ENCODE results near the gene ADGRF1. TPM values are rescaled to one million over a fixed set of nuclear protein-coding genes. Genes with fewer than 3 reads are reported as not detected.

The ADGRF1 gene
- total and polyA plus RNA-seq, 2 donors (not counting 3 experiments of a cell fraction or from before 2014, with no cell fraction given): not detected

GRCh38 chr6:47016909-47017308 lies 25.2 kb downstream of the ADGRF1 start:
- Histone ChIP-seq H3K27me3 (ENCODE audit: control insufficient read depth in 2 of 2, insufficient read depth in 2 of 2, low read length in 2 of 2) (no peaks in the 10 kb centered on the region), H3K9me3 (replicated peaks; ENCODE audit: control insufficient read depth, insufficient read depth, low read length) (no peaks in the 10 kb centered on the region), H3K79me2 (ENCODE audit: control insufficient read depth, insufficient read depth, low read length) (no peaks in the 10 kb centered on the region), H3K4me3 (replicated peaks in 1 of 3; ENCODE audit: insufficient read depth in 1 of 3, low read depth in 1 of 3, low read length in 3 of 3) (no peak overlapping the region), H3K4me2 (ENCODE audit: insufficient read depth, low read length) (no peak overlapping the region), H3K36me3 (ENCODE audit: control insufficient read depth in 2 of 2, extremely low read depth in 1 of 2, insufficient read depth in 2 of 2, low read length in 2 of 2) (no peaks in the 10 kb centered on the region), H4K20me1 (replicated peaks; ENCODE audit: control insufficient read depth, extremely low read depth, insufficient read depth, low read length) (no peaks in the 10 kb centered on the region), H3K4me1 (ENCODE audit: control insufficient read depth, extremely low read depth, insufficient read depth, low read length) (no peaks in the 10 kb centered on the region), H3K9me1 (replicated peaks; ENCODE audit: control insufficient read depth, extremely low read depth, insufficient read depth, low read length) (no peaks in the 10 kb centered on the region), H3K9ac (replicated peaks; ENCODE audit: extremely low read depth, insufficient read depth, low read length) (no peak overlapping the region), H3K27ac (ENCODE audit: insufficient read depth, low read depth, low read length) (no peak overlapping the region), H2AFZ (ENCODE audit: low read depth, low read length) (no peak overlapping the region)
- no TSS peak for BruUV-seq (replicated peaks)
- POLR2A ChIA-PET: no interaction called here
- TF ChIP-seq JUN (IDR thresholded peaks at IDR 0.05; ENCODE audit: borderline replicate concordance, insufficient read depth, insufficient read length, low read depth) (no peak), MAX (IDR thresholded peaks at IDR 0.05; ENCODE audit: insufficient read depth, insufficient read length) (no peak), POLR2AphosphoS5 (IDR thresholded peaks at IDR 0.05; ENCODE audit: insufficient read depth, low read depth, low read length) (no peak), FOS (IDR thresholded peaks at IDR 0.05; ENCODE audit: borderline replicate concordance, insufficient read depth, low read length) (no peak), GATA2 (IDR thresholded peaks at IDR 0.05; ENCODE audit: insufficient read depth, insufficient read length, low read depth, low read length) (no peak), POLR2A (IDR thresholded peaks at IDR 0.05; ENCODE audit: low read depth, low read length) (no peak)
- intact Hi-C loops (cut with micrococcal nuclease): no loop called here
- no peak for FAIRE-seq
- CTCF ChIA-PET: interaction anchor here (1.3 to 1.8 kb wide), 3 partner anchors 12 to 193 kb away, joined by 3 to 5 read pairs (median 4); no protein-coding TSS in a partner anchor
- no peak for DNase-seq (ENCODE audit: low read depth, low spot score)
- dilution Hi-C loops (cut with MboI; ENCODE audit: extremely low pct_ligation_motif_present, low sequenced_read_pairs): no loop called here

- dilution Hi-C loops (cut with MboI; ENCODE audit: extremely low pct_ligation_motif_present, low sequenced_read_pairs) (no loop called here), intact Hi-C loops (cut with micrococcal nuclease) (no loop called here)
- DNase-seq (ENCODE audit: low read depth, low spot score) (no peak), FAIRE-seq (no peak)
- Histone ChIP-seq H4K20me1 (replicated peaks; ENCODE audit: control insufficient read depth, extremely low read depth, insufficient read depth, low read length) (no peaks in the 10 kb centered on the region), H3K9ac (replicated peaks; ENCODE audit: extremely low read depth, insufficient read depth, low read length) (no peak overlapping the region), H2AFZ (ENCODE audit: low read depth, low read length) (no peak overlapping the region), H3K9me3 (replicated peaks; ENCODE audit: control insufficient read depth, insufficient read depth, low read length) (no peaks in the 10 kb centered on the region), H3K4me1 (ENCODE audit: control insufficient read depth, extremely low read depth, insufficient read depth, low read length) (no peaks in the 10 kb centered on the region), H3K27ac (ENCODE audit: insufficient read depth, low read depth, low read length) (no peak overlapping the region), H3K36me3 (ENCODE audit: control insufficient read depth in 2 of 2, extremely low read depth in 1 of 2, insufficient read depth in 2 of 2, low read length in 2 of 2) (no peaks in the 10 kb centered on the region), H3K79me2 (ENCODE audit: control insufficient read depth, insufficient read depth, low read length) (no peaks in the 10 kb centered on the region), H3K4me2 (ENCODE audit: insufficient read depth, low read length) (no peak overlapping the region), H3K9me1 (replicated peaks; ENCODE audit: control insufficient read depth, extremely low read depth, insufficient read depth, low read length) (no peaks in the 10 kb centered on the region), H3K27me3 (ENCODE audit: control insufficient read depth in 2 of 2, insufficient read depth in 2 of 2, low read length in 2 of 2) (peaks cover 0 to 1% of the 10 kb centered on the region in 2 experiments), H3K4me3 (replicated peaks in 1 of 3; ENCODE audit: insufficient read depth in 1 of 3, low read depth in 1 of 3, low read length in 3 of 3) (no peak overlapping the region)
- BruUV-seq (replicated peaks): no TSS peak
- ChIA-PET POLR2A (no interaction called here), CTCF (interaction anchor here (1.3 to 1.8 kb wide), 3 partner anchors 12 to 193 kb away, joined by 3 to 5 read pairs (median 4); no protein-coding TSS in a partner anchor)
- TF ChIP-seq CTCF (IDR thresholded peaks at IDR 0.05; ENCODE audit: extremely low read depth in 1 of 2, insufficient read depth in 1 of 2, low read depth in 1 of 2, low read length in 2 of 2) (no peak), POLR2A (IDR thresholded peaks at IDR 0.05; ENCODE audit: low read depth, low read length) (no peak), GATA2 (IDR thresholded peaks at IDR 0.05; ENCODE audit: insufficient read depth, insufficient read length, low read depth, low read length) (no peak)
Observed at GRCh38 chr6:47016261-47016660, 25.9 kb downstream of the ADGRF1 start.
